Gastroesophageal sphincter (tissue), 2 donors: ENCODE data around the gene KNCN.

Source experiments
- EP300 ChIP-seq: sonication (generic); formaldehyde crosslinking; IDR thresholded peaks from one replicate; pipeline ENCODE4 v1.6.1; 2017; ENCODE audit warnings: antibody characterized with exemption, mild to moderate bottlenecking
- POLR2A ChIP-seq, 2 donors: fragments of 450-650 bp; IDR thresholded peaks; one replicate each; pipeline ENCODE4 v1.6.1; 2017; ENCODE audit warnings: antibody characterized with exemption in 2 of 2, mild to moderate bottlenecking in 2 of 2, moderate library complexity in 1 of 2

- TF ChIP-seq EP300 (no peak), POLR2A (IDR thresholded peaks at IDR 0.05) (no peak)
These were observed 41.4 kb upstream of the KNCN start for GRCh38 chr1:46592823-46593222.
